ENCODE data around the gene TAOK3.

DNA sequence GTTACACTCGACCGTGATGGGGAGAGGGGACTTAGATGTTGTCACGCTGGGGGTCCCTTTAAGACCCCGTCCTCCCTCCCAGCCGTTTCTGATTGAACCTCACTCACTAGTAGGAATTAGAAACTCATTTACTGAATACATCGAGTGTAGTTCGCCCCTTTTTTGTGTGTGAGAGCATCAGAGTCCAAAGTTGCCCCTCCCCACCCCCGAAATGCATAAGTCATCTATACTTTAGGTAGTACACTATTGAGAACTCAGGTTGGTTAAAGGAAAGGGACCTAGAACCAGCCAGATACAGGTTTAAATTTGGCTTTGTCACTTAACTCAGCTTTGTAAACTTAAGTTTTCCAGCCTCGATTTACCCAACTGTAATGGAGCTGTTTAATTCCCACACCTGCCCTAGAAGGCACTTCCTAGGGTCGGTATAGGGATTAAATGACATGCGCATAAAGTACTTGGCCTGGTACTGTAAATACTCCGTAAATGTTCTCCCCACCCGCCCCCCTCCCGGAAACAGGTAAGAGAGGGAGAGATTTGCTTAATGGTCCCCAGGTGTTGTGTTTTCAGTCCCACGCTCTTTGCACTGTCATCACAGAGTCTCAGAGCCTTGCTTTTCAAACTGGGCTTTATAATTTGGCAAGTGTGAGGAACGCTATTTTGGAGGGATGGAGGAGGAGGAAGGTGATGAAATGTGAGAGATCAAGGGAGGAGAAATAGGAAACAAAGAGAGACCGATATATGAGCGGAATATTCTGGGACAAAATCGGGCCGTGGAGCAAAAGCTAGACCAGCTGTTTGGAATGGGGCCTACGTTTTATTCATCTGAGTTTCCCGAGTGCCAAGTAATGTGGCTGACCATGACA lies 4.5 kb upstream of the TAOK3 start:
- TF ChIP-seq, protein P1, sequence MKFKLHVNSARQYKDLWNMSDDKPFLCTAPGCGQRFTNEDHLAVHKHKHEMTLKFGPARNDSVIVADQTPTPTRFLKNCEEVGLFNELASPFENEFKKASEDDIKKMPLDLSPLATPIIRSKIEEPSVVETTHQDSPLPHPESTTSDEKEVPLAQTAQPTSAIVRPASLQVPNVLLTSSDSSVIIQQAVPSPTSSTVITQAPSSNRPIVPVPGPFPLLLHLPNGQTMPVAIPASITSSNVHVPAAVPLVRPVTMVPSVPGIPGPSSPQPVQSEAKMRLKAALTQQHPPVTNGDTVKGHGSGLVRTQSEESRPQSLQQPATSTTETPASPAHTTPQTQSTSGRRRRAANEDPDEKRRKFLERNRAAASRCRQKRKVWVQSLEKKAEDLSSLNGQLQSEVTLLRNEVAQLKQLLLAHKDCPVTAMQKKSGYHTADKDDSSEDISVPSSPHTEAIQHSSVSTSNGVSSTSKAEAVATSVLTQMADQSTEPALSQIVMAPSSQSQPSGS (IDR thresholded peaks at IDR 0.05; ENCODE audit: low read length) = no peak
- TF ChIP-seq TCF3 (IDR thresholded peaks at IDR 0.05; ENCODE audit: borderline replicate concordance, insufficient read depth, low read depth, low read length) (no peak), JUNB (IDR thresholded peaks at IDR 0.05) (no peak), MXI1 (IDR thresholded peaks at IDR 0.05; ENCODE audit: low read depth, low read length) (no peak), SMAD5 (IDR thresholded peaks at IDR 0.05; ENCODE audit: low read depth) (no peak), RFX5 (IDR thresholded peaks at IDR 0.05; ENCODE audit: low read depth, low read length) (no peak), CHD1 (IDR thresholded peaks at IDR 0.05; ENCODE audit: low read depth, low read length) (no peak), TAF1 (IDR thresholded peaks at IDR 0.05; ENCODE audit: borderline replicate concordance, low read depth, low read length) (no peak)
- TF ChIP-seq, protein P2, sequence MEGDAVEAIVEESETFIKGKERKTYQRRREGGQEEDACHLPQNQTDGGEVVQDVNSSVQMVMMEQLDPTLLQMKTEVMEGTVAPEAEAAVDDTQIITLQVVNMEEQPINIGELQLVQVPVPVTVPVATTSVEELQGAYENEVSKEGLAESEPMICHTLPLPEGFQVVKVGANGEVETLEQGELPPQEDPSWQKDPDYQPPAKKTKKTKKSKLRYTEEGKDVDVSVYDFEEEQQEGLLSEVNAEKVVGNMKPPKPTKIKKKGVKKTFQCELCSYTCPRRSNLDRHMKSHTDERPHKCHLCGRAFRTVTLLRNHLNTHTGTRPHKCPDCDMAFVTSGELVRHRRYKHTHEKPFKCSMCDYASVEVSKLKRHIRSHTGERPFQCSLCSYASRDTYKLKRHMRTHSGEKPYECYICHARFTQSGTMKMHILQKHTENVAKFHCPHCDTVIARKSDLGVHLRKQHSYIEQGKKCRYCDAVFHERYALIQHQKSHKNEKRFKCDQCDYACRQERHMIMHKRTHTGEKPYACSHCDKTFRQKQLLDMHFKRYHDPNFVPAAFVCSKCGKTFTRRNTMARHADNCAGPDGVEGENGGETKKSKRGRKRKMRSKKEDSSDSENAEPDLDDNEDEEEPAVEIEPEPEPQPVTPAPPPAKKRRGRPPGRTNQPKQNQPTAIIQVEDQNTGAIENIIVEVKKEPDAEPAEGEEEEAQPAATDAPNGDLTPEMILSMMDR (IDR thresholded peaks at IDR 0.05 in 2 of 3, conservative IDR thresholded peaks at IDR 0.05 in 1 of 3; ENCODE audit: control insufficient read depth in 2 of 3, extremely low read depth in 1 of 3, insufficient read depth in 1 of 3, low read depth in 3 of 3, low read length in 3 of 3) = no peak
- TF ChIP-seq, protein P3, sequence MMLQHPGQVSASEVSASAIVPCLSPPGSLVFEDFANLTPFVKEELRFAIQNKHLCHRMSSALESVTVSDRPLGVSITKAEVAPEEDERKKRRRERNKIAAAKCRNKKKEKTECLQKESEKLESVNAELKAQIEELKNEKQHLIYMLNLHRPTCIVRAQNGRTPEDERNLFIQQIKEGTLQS (IDR thresholded peaks at IDR 0.05; ENCODE audit: borderline replicate concordance, extremely low read depth, low read depth, low read length) = no peak
